ENCODE results near the gene DNAJA2. TPM values are rescaled to one million over a fixed set of nuclear protein-coding genes. Genes with fewer than 3 reads are reported as not detected.
A peak's percentile ranks its signal among the peaks of the same experiment; 100 is the strongest.

Gene DNAJA2
- total RNA-seq, 1 donor from 2014 or later, result 90.8 TPM

DNA sequence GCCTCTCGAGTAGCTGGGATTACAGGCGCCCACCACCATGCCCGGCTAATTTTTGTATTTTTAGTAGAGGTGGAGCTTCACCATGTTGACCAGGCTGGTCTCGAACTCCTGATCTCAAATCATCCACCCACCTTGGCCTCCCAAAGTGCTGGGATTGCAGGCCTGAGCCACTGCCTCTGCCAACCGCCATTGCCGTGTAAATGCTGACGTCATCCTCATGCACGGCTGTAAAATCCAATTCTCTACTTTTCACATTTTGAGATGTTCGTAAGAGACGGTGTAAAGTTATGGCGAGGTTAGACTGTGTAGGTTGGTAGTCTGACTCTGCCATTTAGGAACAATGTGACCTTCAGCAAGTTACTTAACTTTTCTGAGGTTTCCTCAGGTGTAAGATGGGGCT lies 1.7 kb upstream of the DNAJA2 start:
- peaks cover 16% of the 10 kb centered on the region for H3K36me3 ChIP-seq
- peaks cover 45% of the 10 kb centered on the region for H3K4me1 ChIP-seq
- H3K4me3 ChIP-seq, result no peak overlapping the region
- no peak for TF ChIP-seq CTCF (IDR thresholded peaks at IDR 0.05; ENCODE audit: borderline replicate concordance)
- no peaks in the 10 kb centered on the region for H3K9me3 ChIP-seq (replicated peaks)
- DNase-seq, result no peak
- intact Hi-C loops (cut with micrococcal nuclease), result no loop called here
- no peaks in the 10 kb centered on the region for H3K27me3 ChIP-seq (ENCODE audit: low read depth)
- H3K27ac ChIP-seq (replicated peaks), result no peak overlapping the region

GRCh38 chr16:46974352-46974751 lies 878 bp upstream of the DNAJA2 start:
- peak overlapping the region; percentile 98 for H3K27ac ChIP-seq (replicated peaks)
- no peak for TF ChIP-seq CTCF (IDR thresholded peaks at IDR 0.05; ENCODE audit: borderline replicate concordance)
- no peaks in the 10 kb centered on the region for H3K9me3 ChIP-seq (replicated peaks)
- H3K4me3 ChIP-seq, result peak overlapping the region; percentile 87
- intact Hi-C loops (cut with micrococcal nuclease), result no loop called here
- no peaks in the 10 kb centered on the region for H3K27me3 ChIP-seq (ENCODE audit: low read depth)
- DNase-seq, result no peak
- H3K4me1 ChIP-seq, result peaks cover 53% of the 10 kb centered on the region
- peaks cover 19% of the 10 kb centered on the region for H3K36me3 ChIP-seq

DNA sequence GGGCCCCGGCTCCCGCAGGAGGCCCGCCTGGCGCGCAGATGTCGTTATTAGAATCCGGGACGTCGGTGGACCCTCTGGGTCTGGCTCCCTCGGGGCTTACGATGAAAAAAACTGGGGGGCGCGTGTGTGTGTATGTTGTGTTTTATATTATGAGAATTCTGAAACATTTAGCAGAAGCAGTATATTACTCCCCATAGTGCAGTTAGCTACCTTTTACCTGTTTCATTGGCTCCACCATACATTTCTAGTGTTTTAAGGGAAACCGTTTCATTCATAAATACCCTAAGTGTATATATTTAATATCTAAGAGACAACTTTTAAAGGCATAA lies 486 bp upstream of the DNAJA2 start:
- peak overlapping the region; percentile 98 for H3K27ac ChIP-seq (replicated peaks)
- no peaks in the 10 kb centered on the region for H3K9me3 ChIP-seq (replicated peaks)
- intact Hi-C loops (cut with micrococcal nuclease), result no loop called here
- H3K4me3 ChIP-seq, result peak overlapping the region; percentile 87
- no peak for TF ChIP-seq CTCF (IDR thresholded peaks at IDR 0.05; ENCODE audit: borderline replicate concordance)
- H3K4me1 ChIP-seq, result peaks cover 57% of the 10 kb centered on the region
- DNase-seq, result no peak
- H3K27me3 ChIP-seq (ENCODE audit: low read depth), result no peaks in the 10 kb centered on the region
- peaks cover 23% of the 10 kb centered on the region for H3K36me3 ChIP-seq

GRCh38 chr16:46972429-46973206 lies 856 bp downstream of the DNAJA2 start:
- H3K4me3 ChIP-seq, result peak overlapping the region; percentile 87
- H3K27me3 ChIP-seq (ENCODE audit: low read depth), result no peaks in the 10 kb centered on the region
- H3K36me3 ChIP-seq, result peaks cover 36% of the 10 kb centered on the region
- intact Hi-C loops (cut with micrococcal nuclease), result no loop called here
- no peak for TF ChIP-seq CTCF (IDR thresholded peaks at IDR 0.05; ENCODE audit: borderline replicate concordance)
- H3K27ac ChIP-seq (replicated peaks), result peak overlapping the region; percentile 98
- peak; percentile 17 for DNase-seq
- H3K4me1 ChIP-seq, result peaks cover 64% of the 10 kb centered on the region
- no peaks in the 10 kb centered on the region for H3K9me3 ChIP-seq (replicated peaks)

DNA sequence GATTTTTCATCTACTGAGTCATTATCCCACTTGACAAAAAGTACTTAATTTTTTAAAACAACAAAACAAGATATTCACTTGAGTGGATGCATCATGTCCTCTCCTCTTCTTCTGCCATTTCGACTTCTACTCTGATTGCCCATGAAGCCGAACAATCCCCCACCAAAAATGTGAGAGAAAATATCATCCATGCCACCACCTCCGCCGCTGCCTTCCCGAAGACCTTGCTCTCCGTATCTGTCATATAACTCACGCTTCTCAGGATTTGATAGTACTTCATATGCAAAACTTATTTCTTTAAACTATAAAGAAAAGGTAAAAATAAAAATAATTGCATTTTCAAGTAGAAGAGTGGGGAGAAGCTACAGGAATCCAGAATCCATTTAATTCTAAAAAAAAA lies 2.2 kb downstream of the DNAJA2 start:
- Histone ChIP-seq H3K9me3 (replicated peaks) (no peaks in the 10 kb centered on the region), H3K4me1 (peaks cover 59% of the 10 kb centered on the region), H3K27me3 (ENCODE audit: low read depth) (no peaks in the 10 kb centered on the region), H3K36me3 (peaks cover 50% of the 10 kb centered on the region), H3K27ac (replicated peaks) (no peak overlapping the region), H3K4me3 (peak overlapping the region; percentile 87)
- DNase-seq, result no peak
- intact Hi-C loops (cut with micrococcal nuclease), result no loop called here
- TF ChIP-seq CTCF (IDR thresholded peaks at IDR 0.05; ENCODE audit: borderline replicate concordance), result no peak

Data from left ventricle myocardium inferior (tissue), 1 donor.